GM12874 (cell line): ENCODE data around the gene UBN2.
A peak's percentile ranks its signal among the peaks of the same experiment; 100 is the strongest.

ENCODE experiments used
- CTCF ChIP-seq: IDR thresholded peaks from 2 replicates; pipeline ENCODE4 v1.5.1; 2011; ENCODE audit warnings: low read depth, mild to moderate bottlenecking, control low read depth, low read length, moderate library complexity; ENCODE audit not compliant: insufficient read depth

Gene UBN2

GRCh38 chr7:139317939-139318505 lies 87.0 kb downstream of the UBN2 start:
- TF ChIP-seq CTCF = no peak

- peak; percentile 18; the same call in 1 of the 2 replicates for TF ChIP-seq CTCF
These were observed 90.2 kb downstream of the UBN2 start for GRCh38 chr7:139321071-139321745.

GRCh38 chr7:139328375-139328774 lies 97.3 kb downstream of the UBN2 start:
- no peak for TF ChIP-seq CTCF

- no peak for TF ChIP-seq CTCF
These were observed 98.1 kb downstream of the UBN2 start for GRCh38 chr7:139329119-139329518.

- no peak for TF ChIP-seq CTCF
These were observed 99.4 kb downstream of the UBN2 start for GRCh38 chr7:139330333-139331030.

GRCh38 chr7:139332697-139333359 lies 101.8 kb downstream of the UBN2 start:
- no peak for TF ChIP-seq CTCF
